Measurements from ENCODE around the gene PRR30.
"Not testable (repeated sequence)": the region's sequence is repeated elsewhere in the genome, so short reads cannot be mapped to it uniquely, and the experiment has no call there.

PRR30 gene

GRCh38 chr2:27139310-27139709, at the start of gene PRR30:
Gene PRR30 (minus strand): TSS chr2:27139410. CDS start chr2:27138329, 1,081 bp downstream.
- no peak for DNase-seq (ENCODE audit: low read depth in 2 of 3, low spot score in 1 of 3)

GRCh38 chr2:27186613-27187345, 47.6 kb upstream of the PRR30 start:
- no peak for DNase-seq (ENCODE audit: low read depth in 2 of 3, low spot score in 1 of 3)

- DNase-seq (ENCODE audit: low read depth in 2 of 3, low spot score in 1 of 3), result no peak
These were observed 46.3 kb upstream of the PRR30 start for GRCh38 chr2:27185331-27186026.

- DNase-seq (ENCODE audit: low read depth in 2 of 3, low spot score in 1 of 3), result no peak
These were observed 44.9 kb upstream of the PRR30 start for GRCh38 chr2:27184115-27184514.

GRCh38 chr2:27182346-27182745, 43.1 kb upstream of the PRR30 start:
- DNase-seq (ENCODE audit: low read depth in 2 of 3, low spot score in 1 of 3), result no peak

GRCh38 chr2:27179344-27180000, 40.3 kb upstream of the PRR30 start:
- no peak for DNase-seq (ENCODE audit: low read depth in 2 of 3, low spot score in 1 of 3)

- no peak for DNase-seq (ENCODE audit: low read depth in 2 of 3, low spot score in 1 of 3)
These were observed 39.3 kb upstream of the PRR30 start for GRCh38 chr2:27178469-27178868.

GRCh38 chr2:27177441-27178351, 38.5 kb upstream of the PRR30 start:
- DNase-seq (ENCODE audit: low read depth in 2 of 3, low spot score in 1 of 3), result no peak

- not testable (repeated sequence) for DNase-seq (ENCODE audit: low read depth in 2 of 3, low spot score in 1 of 3)
These were observed 36.6 kb upstream of the PRR30 start for GRCh38 chr2:27175781-27176180.

GRCh38 chr2:27175330-27175729, 36.1 kb upstream of the PRR30 start:
- no peak for DNase-seq (ENCODE audit: low read depth in 2 of 3, low spot score in 1 of 3)

GRCh38 chr2:27174638-27175037, 35.4 kb upstream of the PRR30 start:
- DNase-seq (ENCODE audit: low read depth in 2 of 3, low spot score in 1 of 3), result no peak

- no peak for DNase-seq (ENCODE audit: low read depth in 2 of 3, low spot score in 1 of 3)
These were observed 32.2 kb upstream of the PRR30 start for GRCh38 chr2:27171351-27171848.

GRCh38 chr2:27170581-27171337, 31.5 kb upstream of the PRR30 start:
- no peak for DNase-seq (ENCODE audit: low read depth in 2 of 3, low spot score in 1 of 3)

- DNase-seq (ENCODE audit: low read depth in 2 of 3, low spot score in 1 of 3), result no peak
These were observed 26.0 kb upstream of the PRR30 start for GRCh38 chr2:27164960-27165763.

GRCh38 chr2:27162151-27163121, 23.2 kb upstream of the PRR30 start:
- DNase-seq (ENCODE audit: low read depth in 2 of 3, low spot score in 1 of 3), result no peak

- no peak for DNase-seq (ENCODE audit: low read depth in 2 of 3, low spot score in 1 of 3)
These were observed 21.0 kb upstream of the PRR30 start for GRCh38 chr2:27160191-27160590.

GRCh38 chr2:27159271-27159670, 20.1 kb upstream of the PRR30 start:
- DNase-seq (ENCODE audit: low read depth in 2 of 3, low spot score in 1 of 3), result no peak

- no peak for DNase-seq (ENCODE audit: low read depth in 2 of 3, low spot score in 1 of 3)
These were observed 19.3 kb upstream of the PRR30 start for GRCh38 chr2:27158468-27158867.

Data from stimulated activated CD4-positive, alpha-beta T cell treated with anti-CD3 and anti-CD28 coated beads, Interleukin-12 subunit alpha, Interleukin-12 subunit beta, amount 100 ng/mL, for 48 hours (primary cell).